Heart right ventricle (tissue), 16 donors: ENCODE data around the gene PPP1R36. TPM values are rescaled to one million over a fixed set of nuclear protein-coding genes. Genes with fewer than 3 reads are reported as not detected.
A peak's percentile ranks its signal among the peaks of the same experiment; 100 is the strongest.

Experiments used
- ATAC-seq, 8 donors: fragments of 200-7000 bp; cut with Tn5 transposase; one replicate each; pipeline ENCODE4 v1.9.1; 2020; ENCODE audit warnings: mild to moderate bottlenecking in 8 of 8, moderate library complexity in 8 of 8, moderate number of reproducible peaks in 1 of 8
- DNase-seq, 2 donors: peaks; one replicate each; pipeline ENCODE4 v3.0.0-alpha.2; 2020
- H3K27ac ChIP-seq, 10 donors: fragments of 200-600 bp; sonication (generic) in 2 of 10; one replicate each; pipeline versions ENCODE4 v1.5.0 to v1.8.0; 2020 to 2022; ENCODE audit warnings: mild to moderate bottlenecking in 3 of 10
- H3K27me3 ChIP-seq, 7 donors: fragments of 200-600 bp; one replicate each; pipeline ENCODE4 v1.8.0; 2021 to 2022; ENCODE audit warnings: mild to moderate bottlenecking in 2 of 7
- H3K36me3 ChIP-seq, 9 donors: fragments of 200-600 bp; sonication (generic) in 1 of 9; one replicate each; pipeline versions ENCODE4 v1.5.0 to v1.8.0; 2020 to 2022; ENCODE audit warnings: mild to moderate bottlenecking in 2 of 9
- H3K4me1 ChIP-seq, 9 donors: fragments of 200-600 bp; sonication (generic) in 1 of 9; one replicate each; pipeline versions ENCODE4 v1.5.0 to v1.8.0; 2020 to 2022; ENCODE audit warnings: mild to moderate bottlenecking in 4 of 9
- H3K4me3 ChIP-seq, 10 donors: fragments of 200-600 bp; sonication (generic) in 2 of 10; one replicate each; pipeline versions ENCODE4 v1.5.0 to v1.8.0; 2020 to 2022; ENCODE audit warnings: mild to moderate bottlenecking in 7 of 10, moderate library complexity in 2 of 10
- H3K9me3 ChIP-seq, 11 donors: fragments of 200-600 bp in 10 of 11; sonication (generic) in 2 of 11; one replicate each; pipeline versions ENCODE4 v1.5.0 to v1.8.0; 2013 to 2022; ENCODE audit warnings: mild to moderate bottlenecking in 2 of 11, control low read depth in 1 of 11, moderate library complexity in 1 of 11
- CTCF ChIP-seq, 9 donors: fragments of 200-600 bp; sonication (generic) in 2 of 9; IDR thresholded peaks; one replicate each; pipeline versions ENCODE4 v1.5.0 to v1.8.0; 2021 to 2022; ENCODE audit warnings: antibody characterized with exemption in 9 of 9, mild to moderate bottlenecking in 5 of 9, moderate library complexity in 1 of 9
- WGBS, 2 donors: extraction: QIAGEN DNeasy Blood & Tissue Kit; methylation state at CpG; one replicate each; pipeline ENCODE4 v1.1.7; 2013; ENCODE audit warnings: inconsistent platforms in 1 of 2; 5-methylcytosine and 5-hydroxymethylcytosine counted together
- intact Hi-C, 10 donors: fragments of 100-400 bp; cut with DNase I; formaldehyde crosslinking; loops; one replicate each; pipeline versions ENCODE4 v1.11.1 to v1.14.2; 2022
- polyA plus RNA-seq, 2 donors: library from polyadenylated mRNA; stranded (reverse); fragments of 200-250 nt; gene quantifications; one replicate each; pipeline ENCODE4 v1.2.3, GENCODE V29; 2013
- total RNA-seq, 10 donors: library from RNA; stranded (reverse); fragmentation: NEBNext Ultra II Directional in 3 of 10; extraction: Animal tissue kit (Norgen Biotek cat#: 25700) in 3 of 10; gene quantifications; one replicate each; pipeline versions ENCODE4 v1.2.1 to v1.2.4, GENCODE V29; 2021 to 2023
- donor health status: Arrhythmogenic right ventricular cardiomyopathy.
- donor health status: ischemic (EF 13 %, LVEDD 7.1; RV severe dilation, severe dysfunction).
- donor health status: healthy with polysubstance abuse.
- donor health status: DM: no; HTN: yes; CAD: no.
- donor health status: DM: no; HTN: no; CAD: no.
- donor health status: ischemic (EF 25% LVEDD 6.9; RV normal size, moderate dysfunction).
- donor health status: ischemic (EF 25% LVEDD 5.7; RV mildly dilated, moderate dysfunction).
- donor health status: healthy.
- donor health status: DM: yes; HTN: yes; CAD: no.
- donor health status: Ischemic cardiomyopathy.
- donor health status: ischemic (EF 35%, LVEDD 5.7; RV mildly dilated, moderate dysfunction).
- donor health status: nonischemic (EF 11% LVEDD 7.7; RV severe dilation, severe dysfunction).
- donor health status: DM: yes; HTN: yes; CAD: no.
- donor health status: PGD.
- donor health status: ischemic (EF 29% LVEDD 5.4; RV normal size, mild dysfunction).
- donor health status: nonischemic (EF 23%, LVEDD 6.1; RV moderate dilation, normal function).

Gene PPP1R36
- total and polyA plus RNA-seq, 12 donors: 0.07 to 0.85 (median 0.49) TPM; not detected in 2

- Histone ChIP-seq H3K9me3 (no peaks in the 10 kb centered on the region), H3K36me3 (no peaks in the 10 kb centered on the region), H3K4me3 (no peak overlapping the region), H3K27me3 (no peaks in the 10 kb centered on the region), H3K4me1 (peaks cover 4 to 27% (median 10%) of the 10 kb centered on the region in 9 donors), H3K27ac (no peak overlapping the region)
- WGBS, 2 donors: 96 to 97% methylated on average over 5 of the region's 5 CpGs
- intact Hi-C loops: no loop called here
- TF ChIP-seq CTCF (IDR thresholded peaks at IDR 0.05): no peak
- DNase-seq (no peak), ATAC-seq (no peak)
Observed at GRCh38 chr14:64610049-64610746, 60.4 kb downstream of the PPP1R36 start.

GRCh38 chr14:64611358-64612020 is 61.7 kb downstream of the PPP1R36 start:
- H3K36me3 ChIP-seq: no peaks in the 10 kb centered on the region
- ATAC-seq (peak in 3 of 8 donors; percentile 11 to 66 (median 27)), DNase-seq (no peak)
- H3K4me1 ChIP-seq: peaks cover 4 to 28% (median 10%) of the 10 kb centered on the region in 9 donors
- H3K27me3 ChIP-seq: no peaks in the 10 kb centered on the region
- peak overlapping the region in 6 of 10 donors; percentile 17 to 68 (median 54) for H3K27ac ChIP-seq
- H3K4me3 ChIP-seq: no peak overlapping the region
- no peak for TF ChIP-seq CTCF (IDR thresholded peaks at IDR 0.05)
- intact Hi-C loops: no loop called here
- H3K9me3 ChIP-seq: no peaks in the 10 kb centered on the region
- WGBS, 2 donors: 56 to 74% methylated on average over 1 of the region's 1 CpG

GRCh38 chr14:64612021-64612380 is 62.2 kb downstream of the PPP1R36 start:
- peak overlapping the region in 6 of 10 donors; percentile 17 to 68 (median 54) for H3K27ac ChIP-seq
- DNase-seq (no peak), ATAC-seq (peak in 2 of 8 donors; percentile 51 to 68)
- no peaks in the 10 kb centered on the region for H3K9me3 ChIP-seq
- intact Hi-C loops: no loop called here
- WGBS, 2 donors: 59 to 79% methylated on average over 1 of the region's 1 CpG
- no peaks in the 10 kb centered on the region for H3K36me3 ChIP-seq
- H3K27me3 ChIP-seq: no peaks in the 10 kb centered on the region
- H3K4me1 ChIP-seq: peaks cover 4 to 28% (median 10%) of the 10 kb centered on the region in 9 donors
- no peak for TF ChIP-seq CTCF (IDR thresholded peaks at IDR 0.05)
- no peak overlapping the region for H3K4me3 ChIP-seq

- TF ChIP-seq CTCF (IDR thresholded peaks at IDR 0.05): no peak
- peak in 1 of 8 donors; percentile 23 for ATAC-seq
- WGBS, 2 donors: 45 to 64% methylated on average over 2 of the region's 2 CpGs
- H3K4me1 ChIP-seq: peaks cover 4 to 28% (median 10%) of the 10 kb centered on the region in 9 donors
- H3K4me3 ChIP-seq: no peak overlapping the region
- DNase-seq: no peak
- H3K27ac ChIP-seq: peak overlapping the region in 2 of 10 donors; percentile 62
- H3K36me3 ChIP-seq: no peaks in the 10 kb centered on the region
- H3K27me3 ChIP-seq: no peaks in the 10 kb centered on the region
- H3K9me3 ChIP-seq: no peaks in the 10 kb centered on the region
- intact Hi-C loops: no loop called here
Observed at GRCh38 chr14:64612971-64613666, 63.4 kb downstream of the PPP1R36 start.
